ENCODE measurements around the gene DUOX1.

- TF ChIP-seq, protein P1, sequence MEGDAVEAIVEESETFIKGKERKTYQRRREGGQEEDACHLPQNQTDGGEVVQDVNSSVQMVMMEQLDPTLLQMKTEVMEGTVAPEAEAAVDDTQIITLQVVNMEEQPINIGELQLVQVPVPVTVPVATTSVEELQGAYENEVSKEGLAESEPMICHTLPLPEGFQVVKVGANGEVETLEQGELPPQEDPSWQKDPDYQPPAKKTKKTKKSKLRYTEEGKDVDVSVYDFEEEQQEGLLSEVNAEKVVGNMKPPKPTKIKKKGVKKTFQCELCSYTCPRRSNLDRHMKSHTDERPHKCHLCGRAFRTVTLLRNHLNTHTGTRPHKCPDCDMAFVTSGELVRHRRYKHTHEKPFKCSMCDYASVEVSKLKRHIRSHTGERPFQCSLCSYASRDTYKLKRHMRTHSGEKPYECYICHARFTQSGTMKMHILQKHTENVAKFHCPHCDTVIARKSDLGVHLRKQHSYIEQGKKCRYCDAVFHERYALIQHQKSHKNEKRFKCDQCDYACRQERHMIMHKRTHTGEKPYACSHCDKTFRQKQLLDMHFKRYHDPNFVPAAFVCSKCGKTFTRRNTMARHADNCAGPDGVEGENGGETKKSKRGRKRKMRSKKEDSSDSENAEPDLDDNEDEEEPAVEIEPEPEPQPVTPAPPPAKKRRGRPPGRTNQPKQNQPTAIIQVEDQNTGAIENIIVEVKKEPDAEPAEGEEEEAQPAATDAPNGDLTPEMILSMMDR (conservative IDR thresholded peaks at IDR 0.05; ENCODE audit: low read length), result no peak
- no peak for TF ChIP-seq EZH2phosphoT487 (IDR thresholded peaks at IDR 0.05; ENCODE audit: borderline replicate concordance)
These were observed 28.7 kb upstream of the DUOX1 start for GRCh38 chr15:45100884-45101625.
